GM12878 (cell line): ENCODE measurements around the gene SUMF1. TPM values are rescaled to one million over a fixed set of nuclear protein-coding genes. Genes with fewer than 3 reads are reported as not detected.

Experiments
- BMI1 ChIP-seq: fragments of 450-650 bp; IDR thresholded peaks from 2 replicates; pipeline ENCODE4 v1.6.1; 2016; ENCODE audit warnings: mild to moderate bottlenecking, moderate library complexity, borderline replicate concordance
- CBFB ChIP-seq: IDR thresholded peaks from 2 replicates; pipeline ENCODE4 v1.6.1; 2016; ENCODE audit warnings: antibody characterized with exemption, low read depth
- EP300 ChIP-seq, 2 experiments: fragments of 150-350 bp in 1 of 2; IDR thresholded peaks; 2 replicates each; pipeline ENCODE4 v1.6.1; 2011 to 2012; ENCODE audit warnings: low read depth in 2 of 2, low read length in 2 of 2, borderline replicate concordance in 1 of 2, improper control_type of control experiment in 1 of 2, inconsistent platforms in 1 of 2; ENCODE audit not compliant: control insufficient read depth in 1 of 2
- HSF1 ChIP-seq: fragments of 150-350 bp; IDR thresholded peaks from 2 replicates; pipeline ENCODE4 v1.6.1; 2014; ENCODE audit warnings: mild to moderate bottlenecking, low read depth, low read length
- IKZF2 ChIP-seq, 2 experiments: fragments of 450-650 bp; IDR thresholded peaks; 2 replicates each; pipeline ENCODE4 v1.6.1; 2017; ENCODE audit warnings: mild to moderate bottlenecking in 2 of 2, moderate library complexity in 2 of 2
- MTA2 ChIP-seq: fragments of 450-650 bp; IDR thresholded peaks from 2 replicates; pipeline ENCODE4 v1.6.1; 2016; ENCODE audit warnings: low read depth, mild to moderate bottlenecking, moderate library complexity
- PAX8 ChIP-seq: fragments of 450-650 bp; IDR thresholded peaks from 2 replicates; pipeline ENCODE4 v1.6.1; 2017; ENCODE audit warnings: mild to moderate bottlenecking, moderate library complexity
- POLR2AphosphoS2 ChIP-seq: IDR thresholded peaks from 2 replicates; pipeline ENCODE4 v1.6.1; 2011; ENCODE audit warnings: low read depth, mild to moderate bottlenecking, low read length, improper control_type of control experiment, moderate library complexity
- RAD51 ChIP-seq: fragments of 450-650 bp; IDR thresholded peaks from 2 replicates; pipeline ENCODE4 v1.6.1; 2016; ENCODE audit warnings: moderate library complexity, mild to moderate bottlenecking, inconsistent platforms
- RUNX3 ChIP-seq: IDR thresholded peaks from 2 replicates; pipeline ENCODE4 v1.6.1; 2012; ENCODE audit warnings: low read length, inconsistent platforms
- USF1 ChIP-seq: IDR thresholded peaks from 2 replicates; pipeline ENCODE4 v1.6.1; 2011; ENCODE audit warnings: borderline replicate concordance, low read depth, mild to moderate bottlenecking, moderate library complexity, mixed read lengths, low read length; ENCODE audit not compliant: insufficient read depth; ENCODE audit errors: extremely low read length
- ZNF24 ChIP-seq: fragments of 450-650 bp; IDR thresholded peaks from 2 replicates; pipeline ENCODE4 v1.6.1; 2017; ENCODE audit warnings: antibody characterized with exemption, mild to moderate bottlenecking
- ZZZ3 ChIP-seq: IDR thresholded peaks from 2 replicates; pipeline ENCODE4 v1.6.1; 2011; ENCODE audit warnings: low read depth; ENCODE audit not compliant: control insufficient read depth, insufficient read length
- polyA plus RNA-seq, 11 experiments: library from polyadenylated mRNA; depleted of rRNA in 4 of 11; unstranded in 6 of 11; stranded (reverse) in 5 of 11; fragments of >200 nt; fragmentation: Nextera tagmentation in 4 of 11; fragmentation: Illumina TruSeq in 1 of 11; extraction: Ambion mirVana in 4 of 11; extraction: Trizol in 1 of 11; gene quantifications; 1 replicate in 1 of 11; 2 replicates in 10 of 11; pipeline versions ENCODE4 v1.2.1 to v1.2.3, GENCODE V29; 2011 to 2016; ENCODE audit warnings: inconsistent platforms in 2 of 11, missing spikeins in 2 of 11, low read depth in 1 of 11
- total RNA-seq, 4 experiments: library from RNA; depleted of rRNA in 3 of 4; stranded (reverse); fragments of >200 nt in 3 of 4; fragmentation: Illumina TruSeq in 1 of 4; extraction: Trizol in 1 of 4; gene quantifications; 2 replicates each; pipeline versions ENCODE4 v1.2.1 to v1.2.3, GENCODE V29; 2013 to 2021

SUMF1 gene
- total and polyA plus RNA-seq, 10 of the 15 experiments (the other 5 are each of a cell fraction or from before 2014, with no cell fraction given): 3.2 to 14.3 (median 8.5) TPM

GRCh38 chr3:4421121-4421520, 45.9 kb downstream of the SUMF1 start (continued):
- TF ChIP-seq BMI1 (no peak), HSF1 (no peak), RAD51 (peak; percentile 42; the same call in 1 of the 2 replicates), CBFB (no peak), IKZF2 (IDR thresholded peaks at IDR 0.05) (peak; percentile 36 to 41; a peak in 2 of 4 replicates), ZNF24 (0 out of 2 replicates have a peak, but pooled peaks have one; percentile 30), ZZZ3 (no peak), USF1 (no peak), EP300 (IDR thresholded peaks at IDR 0.05; ENCODE audit: borderline replicate concordance in 1 of 2, control insufficient read depth in 1 of 2, low read depth in 2 of 2, low read length in 2 of 2) (peak; percentile 44 to 66; a peak in 2 of 4 replicates), MTA2 (peak; percentile 49), RUNX3 (peak; percentile 52), PAX8 (0 out of 2 replicates have a peak, but pooled peaks have one; percentile 43), POLR2AphosphoS2 (no peak)
